Activated T-cell treated with anti-CD3 and anti-CD28 coated beads for 1 hour (primary cell): ENCODE measurements around the gene SEMA5A.

Experiments used
- DNase-seq: peaks from one replicate; pipeline ENCODE4 v3.0.0-alpha.2; 2020; ENCODE audit warnings: low read depth

The SEMA5A gene

GRCh38 chr5:9207817-9208418 lies 338.0 kb downstream of the SEMA5A start:
- DNase-seq = no peak

GRCh38 chr5:9202636-9203035 lies 343.2 kb downstream of the SEMA5A start:
- no peak for DNase-seq

- DNase-seq = no peak
Measured at GRCh38 chr5:9201761-9202160, 344.1 kb downstream of the SEMA5A start.

- DNase-seq = no peak
Measured at GRCh38 chr5:9201011-9201410, 344.9 kb downstream of the SEMA5A start.

GRCh38 chr5:9198394-9198793 lies 347.5 kb downstream of the SEMA5A start:
- DNase-seq = no peak

- DNase-seq = no peak
Measured at GRCh38 chr5:9197881-9198260, 348.0 kb downstream of the SEMA5A start.

GRCh38 chr5:9196403-9197227 lies 349.3 kb downstream of the SEMA5A start:
- no peak for DNase-seq

- no peak for DNase-seq
Measured at GRCh38 chr5:9194509-9194908, 351.4 kb downstream of the SEMA5A start.

- DNase-seq = no peak
Measured at GRCh38 chr5:9192266-9192665, 353.6 kb downstream of the SEMA5A start.

- no peak for DNase-seq
Measured at GRCh38 chr5:9189681-9190080, 356.2 kb downstream of the SEMA5A start.

GRCh38 chr5:9188956-9189355 lies 356.9 kb downstream of the SEMA5A start:
- no peak for DNase-seq

GRCh38 chr5:9188131-9188530 lies 357.7 kb downstream of the SEMA5A start:
- no peak for DNase-seq

GRCh38 chr5:9187614-9188013 lies 358.3 kb downstream of the SEMA5A start:
- no peak for DNase-seq

GRCh38 chr5:9186069-9186468 lies 359.8 kb downstream of the SEMA5A start:
- no peak for DNase-seq

GRCh38 chr5:9183992-9184391 lies 361.9 kb downstream of the SEMA5A start:
- no peak for DNase-seq

GRCh38 chr5:9182899-9183695 lies 362.8 kb downstream of the SEMA5A start:
- DNase-seq = no peak

GRCh38 chr5:9176641-9177040 lies 369.2 kb downstream of the SEMA5A start:
- DNase-seq = no peak

GRCh38 chr5:9174446-9174845 lies 371.4 kb downstream of the SEMA5A start:
- no peak for DNase-seq

- DNase-seq = no peak
Measured at GRCh38 chr5:9173281-9174048, 372.4 kb downstream of the SEMA5A start.

- no peak for DNase-seq
Measured at GRCh38 chr5:9170026-9170425, 375.8 kb downstream of the SEMA5A start.

- DNase-seq = no peak
Measured at GRCh38 chr5:9169557-9169902, 376.3 kb downstream of the SEMA5A start.
